CD4-positive, alpha-beta T cell (primary cell): Measurements from ENCODE around the gene HOPX. TPM values are rescaled to one million over a fixed set of nuclear protein-coding genes. Genes with fewer than 3 reads are reported as not detected.
"Not testable (repeated sequence)": the region's sequence is repeated elsewhere in the genome, so short reads cannot be mapped to it uniquely, and the experiment has no call there.

Experiments used
- ATAC-seq: fragments of 200-7000 bp; cut with Tn5 transposase; one replicate; pipeline ENCODE4 v1.10.0; 2022; ENCODE audit warnings: mild to moderate bottlenecking; ENCODE audit not compliant: poor library complexity
- CTCF ChIA-PET: fragments of 350-600 bp; sonication (Branson Sonifier 250); formaldehyde crosslinking; loops from one replicate; lab custom pipeline; 2021; ENCODE audit warnings: antibody characterized with exemption, inconsistent platforms; lab: Charles Lee
- POLR2A ChIA-PET: fragments of 350-600 bp; sonication (Branson Sonifier 250); formaldehyde crosslinking; loops from one replicate; lab custom pipeline; 2021; ENCODE audit warnings: antibody characterized with exemption, inconsistent platforms; lab: Charles Lee
- DNase-seq, 14 experiments: peaks; one replicate each; pipeline ENCODE4 v3.0.0-alpha.2; 2013 to 2020; ENCODE audit warnings: mixed read lengths in 2 of 14
- H3K27ac ChIP-seq, 2 donors: one replicate each; pipeline versions ENCODE4 v1.5.1 to v1.7.0; 2013; ENCODE audit warnings: low read length in 2 of 2, low read depth in 1 of 2, mild to moderate bottlenecking in 1 of 2
- H3K27me3 ChIP-seq, 2 experiments: 1 replicate in 1 of 2; 2 replicates in 1 of 2; pipeline versions ENCODE4 v1.6.1 to v1.7.0; 2013; ENCODE audit warnings: low read length in 2 of 2, control low read depth in 1 of 2, mild to moderate bottlenecking in 1 of 2, moderate library complexity in 1 of 2; ENCODE audit not compliant: insufficient read depth in 2 of 2, control insufficient read depth in 1 of 2
- H3K36me3 ChIP-seq: one replicate; pipeline ENCODE4 v1.6.1; 2013; ENCODE audit warnings: low read length, control low read depth; ENCODE audit not compliant: insufficient read depth
- H3K4me1 ChIP-seq: one replicate; pipeline ENCODE4 v1.6.1; 2013; ENCODE audit warnings: low read length, control low read depth; ENCODE audit not compliant: insufficient read depth
- H3K4me3 ChIP-seq: one replicate; pipeline ENCODE4 v1.5.1; 2013; ENCODE audit warnings: mild to moderate bottlenecking, low read length, moderate library complexity
- H3K9me3 ChIP-seq, 2 experiments: 1 replicate in 1 of 2; 2 replicates in 1 of 2; pipeline versions ENCODE4 v1.6.1 to v1.7.0; 2013; ENCODE audit warnings: low read length in 2 of 2, mild to moderate bottlenecking in 2 of 2, control low read depth in 1 of 2, moderate library complexity in 1 of 2; ENCODE audit not compliant: control insufficient read depth in 1 of 2, insufficient read depth in 1 of 2
- H3K27ac Mint-ChIP-seq: one replicate; pipeline ENCODE4 v1.8.0; 2020; ENCODE audit warnings: mixed read lengths
- H3K27me3 Mint-ChIP-seq: one replicate; pipeline ENCODE4 v1.8.0; 2021; ENCODE audit warnings: mixed read lengths
- H3K36me3 Mint-ChIP-seq: one replicate; pipeline ENCODE4 v1.8.0; 2021; ENCODE audit warnings: low read depth, mixed read lengths
- H3K4me1 Mint-ChIP-seq: one replicate; pipeline ENCODE4 v1.8.0; 2021; ENCODE audit warnings: low read depth, mixed read lengths
- H3K4me3 Mint-ChIP-seq: one replicate; pipeline ENCODE4 v1.8.0; 2020; ENCODE audit warnings: mild to moderate bottlenecking, mixed read lengths
- H3K9me3 Mint-ChIP-seq: one replicate; pipeline ENCODE4 v1.8.0; 2020; ENCODE audit warnings: mixed read lengths
- CTCF ChIP-seq: fragments of 200-600 bp; IDR thresholded peaks from one replicate; pipeline ENCODE4 v1.8.0; 2022; ENCODE audit warnings: antibody characterized with exemption, mild to moderate bottlenecking
- intact Hi-C, 2 experiments: fragments of 100-400 bp; cut with DNase I in 1 of 2; cut with micrococcal nuclease in 1 of 2; formaldehyde crosslinking; loops; one replicate each; pipeline versions ENCODE4 v1.15.1 to v1.9.0; 2023 to 2025; cut with DNase I, micrococcal nuclease
- total RNA-seq, 174 experiments: library from RNA in 2 of 174; stranded (reverse) in 2 of 174; gene quantifications; one replicate each; pipeline ENCODE4 v1.2.3 and lab custom pipeline; 2021 to 2026

HOPX gene
- total RNA-seq, 2 experiments from 2014 or later: 4.3 to 5.9 TPM

- Mint-ChIP-seq H3K4me1 (peaks cover 30% of the 10 kb centered on the region), H3K36me3 (no peaks in the 10 kb centered on the region), H3K27me3 (no peaks in the 10 kb centered on the region), H3K27ac (no peak overlapping the region), H3K9me3 (no peaks in the 10 kb centered on the region), H3K4me3 (no peak overlapping the region)
- intact Hi-C loops: no loop called here
- DNase-seq (no peak), ATAC-seq (no peak)
- no peak overlapping the region for H3K4me3 ChIP-seq
- H3K4me1 ChIP-seq: no peaks in the 10 kb centered on the region
- no peak for TF ChIP-seq CTCF
- H3K27me3 ChIP-seq: no peaks in the 10 kb centered on the region
- CTCF ChIA-PET: no interaction called here
- POLR2A ChIA-PET: no interaction called here
- H3K27ac ChIP-seq: no peak overlapping the region
- H3K9me3 ChIP-seq: no peaks in the 10 kb centered on the region
- no peaks in the 10 kb centered on the region for H3K36me3 ChIP-seq
Measured at GRCh38 chr4:56696056-56696455, 15.0 kb upstream of the HOPX start.

GRCh38 chr4:56693476-56693875 lies 12.4 kb upstream of the HOPX start:
- H3K9me3 ChIP-seq, POLR2A ChIA-PET, H3K4me1 ChIP-seq, H3K27me3 Mint-ChIP-seq, H3K4me3 Mint-ChIP-seq, intact Hi-C loops, H3K27me3 ChIP-seq, H3K36me3 ChIP-seq, H3K4me3 ChIP-seq, DNase-seq, ATAC-seq, H3K27ac ChIP-seq, H3K36me3 Mint-ChIP-seq, H3K9me3 Mint-ChIP-seq, CTCF ChIA-PET, H3K27ac Mint-ChIP-seq: not testable (repeated sequence)
- H3K4me1 Mint-ChIP-seq: peaks cover 15% of the 10 kb centered on the region

- no peak overlapping the region for H3K27ac Mint-ChIP-seq
- Histone ChIP-seq H3K36me3 (no peaks in the 10 kb centered on the region), H3K27ac (no peak overlapping the region), H3K4me3 (no peak overlapping the region), H3K27me3 (no peaks in the 10 kb centered on the region), H3K4me1 (no peaks in the 10 kb centered on the region), H3K9me3 (no peaks in the 10 kb centered on the region)
- H3K27me3 Mint-ChIP-seq: no peaks in the 10 kb centered on the region
- H3K36me3 Mint-ChIP-seq: no peaks in the 10 kb centered on the region
- no peak overlapping the region for H3K4me3 Mint-ChIP-seq
- peaks cover 9% of the 10 kb centered on the region for H3K4me1 Mint-ChIP-seq
- no peak for DNase-seq
- TF ChIP-seq CTCF: no peak
- POLR2A ChIA-PET: no interaction called here
- CTCF ChIA-PET: no interaction called here
- no peak for ATAC-seq
- intact Hi-C loops: no loop called here
- H3K9me3 Mint-ChIP-seq: no peaks in the 10 kb centered on the region
Measured at GRCh38 chr4:56692576-56692975, 11.5 kb upstream of the HOPX start.

GRCh38 chr4:56691425-56691824 lies 10.3 kb upstream of the HOPX start:
- Histone ChIP-seq H3K4me3 (no peak overlapping the region), H3K4me1 (no peaks in the 10 kb centered on the region), H3K36me3 (no peaks in the 10 kb centered on the region), H3K27me3 (no peaks in the 10 kb centered on the region), H3K27ac (no peak overlapping the region), H3K9me3 (no peaks in the 10 kb centered on the region)
- Mint-ChIP-seq H3K27me3 (no peaks in the 10 kb centered on the region), H3K27ac (no peak overlapping the region), H3K9me3 (no peaks in the 10 kb centered on the region), H3K4me3 (no peak overlapping the region), H3K36me3 (no peaks in the 10 kb centered on the region), H3K4me1 (no peaks in the 10 kb centered on the region)
- no peak for DNase-seq
- intact Hi-C loops: no loop called here
- CTCF ChIA-PET: no interaction called here
- ATAC-seq: no peak
- POLR2A ChIA-PET: no interaction called here
- TF ChIP-seq CTCF: no peak
